Embryonic facial prominence (tissue), 1 donor: ENCODE measurements around the gene USP53.
"Not testable (repeated sequence)": the region's sequence is repeated elsewhere in the genome, so short reads cannot be mapped to it uniquely, and the experiment has no call there.

Experiments used
- DNase-seq: peaks from one replicate; pipeline ENCODE4 v3.0.0-alpha.2; 2016; ENCODE audit errors: extremely low spot score

Gene USP53

GRCh38 chr4:119212234-119212963 is at the start of gene USP53:
USP53 (plus strand) TSS chr4:119212713; CDS start chr4:119239760, 27,047 bp downstream.
- DNase-seq, result peak; percentile 86

- DNase-seq, result no peak
These were observed 46.7 kb upstream of the USP53 start for GRCh38 chr4:119165767-119166166.

GRCh38 chr4:119170195-119170594 is 42.3 kb upstream of the USP53 start:
- no peak for DNase-seq

- no peak for DNase-seq
These were observed 40.3 kb upstream of the USP53 start for GRCh38 chr4:119172223-119172622.

GRCh38 chr4:119173729-119174361 is 38.7 kb upstream of the USP53 start:
- not testable (repeated sequence) for DNase-seq

- DNase-seq, result no peak
These were observed 33.5 kb upstream of the USP53 start for GRCh38 chr4:119179011-119179410.

GRCh38 chr4:119184128-119184527 is 28.4 kb upstream of the USP53 start:
- DNase-seq, result no peak

GRCh38 chr4:119189638-119190037 is 22.9 kb upstream of the USP53 start:
- DNase-seq, result no peak

- DNase-seq, result no peak
These were observed 22.2 kb upstream of the USP53 start for GRCh38 chr4:119190354-119190753.

- no peak for DNase-seq
These were observed 21.0 kb upstream of the USP53 start for GRCh38 chr4:119191505-119191904.

- no peak for DNase-seq
These were observed 14.7 kb upstream of the USP53 start for GRCh38 chr4:119197772-119198212.

- no peak for DNase-seq
These were observed 7.6 kb upstream of the USP53 start for GRCh38 chr4:119204916-119205315.

- no peak for DNase-seq
These were observed 6.8 kb upstream of the USP53 start for GRCh38 chr4:119205690-119206089.

GRCh38 chr4:119206178-119206577 is 6.3 kb upstream of the USP53 start:
- DNase-seq, result no peak

- DNase-seq, result no peak
These were observed 5.5 kb upstream of the USP53 start for GRCh38 chr4:119207051-119207450.

- no peak for DNase-seq
These were observed 3.4 kb upstream of the USP53 start for GRCh38 chr4:119209077-119209476.

- no peak for DNase-seq
These were observed 2.9 kb upstream of the USP53 start for GRCh38 chr4:119209586-119209985.

- no peak for DNase-seq
These were observed 1.7 kb upstream of the USP53 start for GRCh38 chr4:119210775-119211174.

- no peak for DNase-seq
These were observed 663 bp upstream of the USP53 start for GRCh38 chr4:119211867-119212233.

- no peak for DNase-seq
These were observed 572 bp downstream of the USP53 start for GRCh38 chr4:119212964-119213606.

GRCh38 chr4:119218093-119218492 is 5.6 kb downstream of the USP53 start:
- DNase-seq, result no peak

- no peak for DNase-seq
These were observed 8.9 kb downstream of the USP53 start for GRCh38 chr4:119221412-119221811.

GRCh38 chr4:119227690-119228089 is 15.2 kb downstream of the USP53 start:
- DNase-seq, result no peak
